Measurements from ENCODE around the gene PIP4P1.

GRCh38 chr14:20458031-20458789 is 3.0 kb downstream of the PIP4P1 start:
- TF ChIP-seq, protein P1, sequence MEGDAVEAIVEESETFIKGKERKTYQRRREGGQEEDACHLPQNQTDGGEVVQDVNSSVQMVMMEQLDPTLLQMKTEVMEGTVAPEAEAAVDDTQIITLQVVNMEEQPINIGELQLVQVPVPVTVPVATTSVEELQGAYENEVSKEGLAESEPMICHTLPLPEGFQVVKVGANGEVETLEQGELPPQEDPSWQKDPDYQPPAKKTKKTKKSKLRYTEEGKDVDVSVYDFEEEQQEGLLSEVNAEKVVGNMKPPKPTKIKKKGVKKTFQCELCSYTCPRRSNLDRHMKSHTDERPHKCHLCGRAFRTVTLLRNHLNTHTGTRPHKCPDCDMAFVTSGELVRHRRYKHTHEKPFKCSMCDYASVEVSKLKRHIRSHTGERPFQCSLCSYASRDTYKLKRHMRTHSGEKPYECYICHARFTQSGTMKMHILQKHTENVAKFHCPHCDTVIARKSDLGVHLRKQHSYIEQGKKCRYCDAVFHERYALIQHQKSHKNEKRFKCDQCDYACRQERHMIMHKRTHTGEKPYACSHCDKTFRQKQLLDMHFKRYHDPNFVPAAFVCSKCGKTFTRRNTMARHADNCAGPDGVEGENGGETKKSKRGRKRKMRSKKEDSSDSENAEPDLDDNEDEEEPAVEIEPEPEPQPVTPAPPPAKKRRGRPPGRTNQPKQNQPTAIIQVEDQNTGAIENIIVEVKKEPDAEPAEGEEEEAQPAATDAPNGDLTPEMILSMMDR (tag by site-specific recombination; IDR thresholded peaks at IDR 0.05) = no peak
- TF ChIP-seq ZNF133 (tag by site-specific recombination; IDR thresholded peaks at IDR 0.05) = no peak
- TF ChIP-seq ZNF677 (tag by site-specific recombination; IDR thresholded peaks at IDR 0.05) = no peak
- TF ChIP-seq, protein P2, sequence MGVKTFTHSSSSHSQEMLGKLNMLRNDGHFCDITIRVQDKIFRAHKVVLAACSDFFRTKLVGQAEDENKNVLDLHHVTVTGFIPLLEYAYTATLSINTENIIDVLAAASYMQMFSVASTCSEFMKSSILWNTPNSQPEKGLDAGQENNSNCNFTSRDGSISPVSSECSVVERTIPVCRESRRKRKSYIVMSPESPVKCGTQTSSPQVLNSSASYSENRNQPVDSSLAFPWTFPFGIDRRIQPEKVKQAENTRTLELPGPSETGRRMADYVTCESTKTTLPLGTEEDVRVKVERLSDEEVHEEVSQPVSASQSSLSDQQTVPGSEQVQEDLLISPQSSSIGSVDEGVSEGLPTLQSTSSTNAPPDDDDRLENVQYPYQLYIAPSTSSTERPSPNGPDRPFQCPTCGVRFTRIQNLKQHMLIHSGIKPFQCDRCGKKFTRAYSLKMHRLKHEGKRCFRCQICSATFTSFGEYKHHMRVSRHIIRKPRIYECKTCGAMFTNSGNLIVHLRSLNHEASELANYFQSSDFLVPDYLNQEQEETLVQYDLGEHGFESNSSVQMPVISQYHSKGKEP (tag by site-specific recombination; IDR thresholded peaks at IDR 0.05) = no peak
